Renal cortex interstitium (tissue), 11 donors: Measurements from ENCODE around the gene TFIP11. TPM values are rescaled to one million over a fixed set of nuclear protein-coding genes. Genes with fewer than 3 reads are reported as not detected.

ENCODE experiments used
- DNase-seq, 11 donors: peaks; one replicate each; pipeline ENCODE4 v3.0.0-alpha.2; 2013; ENCODE audit warnings: low read depth in 9 of 11, low spot score in 4 of 11; ENCODE audit errors: extremely low read depth in 1 of 11
- polyA plus RNA-seq, 3 donors: library from polyadenylated mRNA; unstranded; fragments of 120-200 nt; gene quantifications; one replicate each; pipeline ENCODE4 v1.2.1, GENCODE V29; 2013; ENCODE audit not compliant: insufficient read length in 3 of 3

The TFIP11 gene
- polyA plus RNA-seq, 3 donors = 40.8 to 48.8 (median 46.3) TPM

- no peak for DNase-seq
Measured at GRCh38 chr22:26442086-26442756, 70.1 kb downstream of the TFIP11 start.

Other genes starting within 250 kb of the TFIP11 start
- 1 to 10 TPM; 3.3 to 4.2 (median 3.6) TPM for gene ASPHD2, start 83.2 kb downstream of the TFIP11 start, polyA plus RNA-seq
- 10 to 100 TPM; 31.3 to 43.0 (median 39.2) TPM for gene HPS4, start 28.7 kb downstream of the TFIP11 start, polyA plus RNA-seq
- gene SRRD, start 28.6 kb downstream of the TFIP11 start, polyA plus RNA-seq = 10 to 100 TPM; 28.4 to 38.0 (median 29.0) TPM
- gene TPST2, start 77.7 kb upstream of the TFIP11 start, polyA plus RNA-seq = 10 to 100 TPM; 24.8 to 30.3 (median 27.8) TPM
- gene CRYBB1, start 105.6 kb upstream of the TFIP11 start, polyA plus RNA-seq = 1 to 10 TPM in 1 of 3 donors, under 1 TPM in 2; 0.42 to 1.0 (median 0.82) TPM
- under 1 TPM in 1 of 3 donors, not detected in 2; 0.18 TPM for gene CRYBA4, start 109.5 kb upstream of the TFIP11 start, polyA plus RNA-seq
- gene MIAT, start 145.1 kb upstream of the TFIP11 start, polyA plus RNA-seq = under 1 TPM; 0.47 to 0.85 (median 0.52) TPM